ENCODE results near the gene C15orf62. TPM values are rescaled to one million over a fixed set of nuclear protein-coding genes. Genes with fewer than 3 reads are reported as not detected.

C15orf62 gene, protein sequence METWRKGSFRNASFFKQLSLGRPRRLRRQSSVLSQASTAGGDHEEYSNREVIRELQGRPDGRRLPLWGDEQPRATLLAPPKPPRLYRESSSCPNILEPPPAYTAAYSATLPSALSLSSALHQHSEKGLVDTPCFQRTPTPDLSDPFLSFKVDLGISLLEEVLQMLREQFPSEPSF
- polyA plus RNA-seq (ENCODE audit: insufficient read length in 4 of 4), result 1 to 10 TPM; 1.5 to 4.6 (median 2.0) TPM

DNA sequence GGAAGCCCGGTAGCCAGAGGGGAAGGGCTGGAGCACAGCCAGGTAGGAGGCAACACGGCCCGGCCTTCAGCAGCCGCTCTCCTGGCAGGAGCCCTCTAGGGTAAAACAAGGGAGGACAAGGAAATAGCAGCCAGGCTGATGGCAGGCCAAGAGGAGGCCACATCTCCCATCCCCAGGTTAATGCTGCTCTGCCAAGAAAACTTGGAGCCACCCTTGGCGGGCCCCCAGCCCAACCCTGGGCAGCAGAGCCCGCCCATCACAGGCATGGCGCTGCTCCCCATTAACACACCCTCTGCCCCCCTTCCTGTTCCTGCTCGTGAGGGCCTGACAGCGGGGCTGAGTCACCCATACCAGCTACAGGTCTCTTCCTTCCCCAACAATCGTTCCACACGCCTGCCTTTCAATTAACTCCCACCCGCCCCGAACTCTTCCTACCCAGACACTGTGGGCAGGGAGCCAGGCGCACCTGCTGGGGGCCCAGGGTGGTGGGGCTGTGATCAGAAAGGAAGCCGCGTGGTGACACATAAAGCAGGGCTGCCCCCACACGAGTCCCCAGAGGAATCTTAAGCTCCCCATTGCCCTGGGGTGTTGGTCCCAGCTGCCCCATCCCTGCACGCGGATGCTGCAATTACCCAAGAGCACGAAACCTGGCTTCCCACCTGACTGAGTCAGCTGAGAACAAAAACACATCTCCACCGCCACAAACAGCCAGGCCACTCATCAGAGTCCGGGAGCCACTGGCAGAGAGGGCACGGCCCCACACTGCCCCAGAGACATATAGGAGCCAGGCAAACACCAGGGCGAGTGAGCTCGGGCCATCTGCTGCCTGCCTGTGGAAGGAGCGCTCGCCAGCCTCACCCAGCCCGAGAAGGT, at the start of gene C15orf62:
C15orf62 (plus strand) TSS at position 707 of the 873 bp plus-strand sequence. CDS start 516 bp downstream, outside the sequence.
- peak in 2 of 4 donors; percentile 50 to 66 for DNase-seq (ENCODE audit: low read depth in 4 of 4, low spot score in 3 of 4)

DNA sequence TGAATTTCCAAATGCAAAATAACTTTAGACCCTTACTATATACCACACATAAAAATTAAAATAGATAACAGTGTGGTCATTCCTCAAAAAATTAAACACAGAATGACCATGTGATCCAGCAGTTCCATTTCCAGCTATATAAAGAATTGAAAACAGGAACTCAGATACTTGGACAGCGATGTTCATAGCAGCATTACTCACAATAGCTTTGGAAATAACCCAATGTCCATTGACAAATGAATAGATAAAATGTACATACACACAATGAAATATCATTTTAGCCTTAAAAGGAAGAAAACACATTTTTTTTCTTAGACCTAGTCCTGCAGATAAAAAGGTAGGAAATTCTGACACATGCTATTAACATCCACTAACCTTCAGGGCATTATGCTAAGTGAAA, 48.1 kb upstream of the C15orf62 start:
- DNase-seq (ENCODE audit: low read depth in 4 of 4, low spot score in 3 of 4), result no peak

DNA sequence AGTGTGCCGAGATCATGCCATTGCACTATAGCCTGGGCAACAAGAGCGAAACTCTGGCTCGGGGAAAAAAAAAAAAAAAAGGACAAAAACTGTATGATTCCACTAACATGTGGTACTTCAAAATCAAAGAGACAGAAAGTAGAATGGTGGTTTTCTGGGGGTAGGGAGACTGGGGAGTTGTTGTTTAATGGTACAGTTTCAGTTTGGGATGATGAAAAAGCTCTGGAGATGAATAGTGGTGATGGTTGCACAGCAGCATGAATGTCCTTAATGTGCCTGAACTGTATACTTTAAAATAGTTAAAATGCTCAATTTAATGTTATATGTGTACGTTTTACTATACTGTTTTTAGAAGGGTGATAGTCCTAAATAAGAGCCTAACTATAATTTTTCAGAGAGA, 47.4 kb upstream of the C15orf62 start:
- DNase-seq (ENCODE audit: low read depth in 4 of 4, low spot score in 3 of 4), result no peak

DNA sequence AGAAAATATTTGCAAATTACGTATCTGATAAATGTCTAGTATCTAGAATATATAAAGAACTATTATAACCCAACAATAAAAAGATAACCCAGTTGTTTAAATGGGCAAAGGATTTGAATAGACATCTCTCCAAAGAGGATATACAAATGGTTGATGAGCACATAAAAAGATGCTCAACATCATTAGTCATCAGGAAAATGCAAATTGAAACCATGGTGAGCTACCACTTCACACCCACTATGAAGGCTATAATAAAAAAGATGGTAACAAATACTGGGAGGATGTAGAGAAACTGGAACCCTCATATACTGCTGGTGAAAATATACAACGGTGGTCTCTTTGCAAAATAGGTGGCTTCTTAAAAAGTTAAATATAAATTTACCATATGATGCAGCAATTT, 46.8 kb upstream of the C15orf62 start:
- DNase-seq (ENCODE audit: low read depth in 4 of 4, low spot score in 3 of 4), result no peak

DNA sequence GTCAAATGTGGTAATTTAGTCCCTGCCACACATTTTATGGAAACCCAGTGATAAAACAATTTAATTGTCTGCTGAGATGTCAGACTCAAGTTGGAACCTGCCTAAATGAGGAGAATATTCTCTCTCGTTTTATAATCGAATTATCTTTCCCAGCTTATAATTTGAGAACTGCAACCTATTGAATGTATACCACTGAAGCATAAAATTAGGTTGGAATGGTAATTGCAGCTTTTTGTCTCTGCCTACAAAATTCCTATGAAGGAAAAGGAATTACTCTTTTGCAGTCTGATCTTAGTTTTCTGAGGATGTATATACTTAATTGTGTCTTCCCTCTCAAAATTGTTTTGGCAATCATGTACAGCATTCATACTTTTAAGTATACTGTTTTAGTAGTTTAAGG, 45.9 kb upstream of the C15orf62 start:
- DNase-seq (ENCODE audit: low read depth in 4 of 4, low spot score in 3 of 4), result no peak

DNA sequence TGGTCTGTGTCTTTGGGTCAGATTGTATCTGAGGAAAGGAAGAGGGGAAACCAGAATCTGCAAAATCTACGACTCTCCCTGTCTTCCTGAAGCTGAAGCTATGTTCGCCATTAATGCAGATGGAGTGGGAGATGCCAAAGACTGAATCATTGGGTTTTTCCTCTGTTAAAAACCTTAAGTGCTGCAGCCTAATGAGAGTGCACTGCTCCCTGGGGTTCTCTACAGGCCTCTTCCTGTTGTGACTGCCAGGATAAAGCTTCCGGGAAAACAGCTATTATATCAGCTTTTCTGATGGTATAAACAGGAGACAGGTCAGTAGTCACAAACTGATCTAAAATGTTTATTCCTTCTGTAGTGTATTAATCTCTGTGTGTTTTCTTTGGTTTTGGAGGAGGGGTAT, 38.7 kb upstream of the C15orf62 start:
- DNase-seq (ENCODE audit: low read depth in 4 of 4, low spot score in 3 of 4), result no peak

DNA sequence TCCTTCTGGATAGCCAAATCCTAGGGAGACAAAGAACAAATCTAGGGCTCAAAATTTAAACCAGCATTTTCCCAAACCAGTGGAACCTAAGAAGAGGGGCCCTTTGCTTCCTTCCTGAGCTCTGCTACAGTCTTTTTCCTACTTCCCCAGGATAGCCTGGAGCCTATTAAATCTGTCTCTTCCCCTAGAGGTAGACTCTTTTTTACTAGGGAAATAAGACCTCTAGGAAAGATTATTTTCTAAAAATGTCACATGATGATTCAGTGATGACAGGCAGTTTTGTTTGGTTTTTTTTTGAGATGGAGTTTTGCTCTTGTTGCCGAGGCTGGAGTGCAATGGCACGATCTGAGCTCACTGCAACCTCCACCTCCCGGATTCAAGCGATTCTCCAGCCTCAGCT, 33.2 kb upstream of the C15orf62 start:
- no peak for DNase-seq (ENCODE audit: low read depth in 4 of 4, low spot score in 3 of 4)

DNA sequence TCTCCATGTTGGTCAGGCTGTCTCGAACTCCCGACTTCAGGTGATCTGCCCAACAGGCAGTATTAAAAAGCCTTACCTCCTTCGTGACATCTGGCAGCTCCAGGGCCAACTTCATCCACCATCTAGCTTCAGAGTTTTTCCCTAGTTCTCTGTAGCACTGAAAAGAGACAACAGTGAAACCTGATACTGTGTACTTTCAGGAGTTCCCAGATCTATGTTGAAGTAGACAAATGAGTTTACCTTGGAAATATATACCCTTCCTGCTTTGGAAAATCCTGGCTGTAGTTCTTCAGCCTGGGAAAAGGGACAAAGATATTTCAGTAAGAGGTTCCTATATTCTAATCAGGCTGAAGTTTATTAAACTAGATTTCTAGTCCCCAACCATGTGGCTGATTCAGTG, 32.7 kb upstream of the C15orf62 start:
- DNase-seq (ENCODE audit: low read depth in 4 of 4, low spot score in 3 of 4), result no peak

DNA sequence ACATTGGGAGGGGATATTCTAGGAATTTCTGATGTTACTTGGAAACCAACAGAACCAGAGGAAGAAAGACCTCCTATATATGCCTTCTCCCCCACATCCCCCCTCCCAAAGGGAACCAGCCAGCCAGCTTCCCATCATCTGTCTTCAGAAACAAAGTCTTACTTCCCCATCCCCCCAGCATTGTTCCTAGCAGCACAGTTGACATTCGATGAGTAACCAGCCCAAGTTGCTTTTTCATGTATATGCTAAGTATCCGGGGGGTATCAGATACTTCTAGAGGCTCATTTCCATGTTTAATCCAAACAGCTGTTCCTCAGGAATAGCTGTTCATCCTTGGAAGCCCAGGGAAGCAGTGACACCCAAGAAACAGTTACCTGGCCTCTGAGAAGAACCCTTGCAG, 30.7 kb upstream of the C15orf62 start:
- DNase-seq (ENCODE audit: low read depth in 4 of 4, low spot score in 3 of 4), result no peak

DNA sequence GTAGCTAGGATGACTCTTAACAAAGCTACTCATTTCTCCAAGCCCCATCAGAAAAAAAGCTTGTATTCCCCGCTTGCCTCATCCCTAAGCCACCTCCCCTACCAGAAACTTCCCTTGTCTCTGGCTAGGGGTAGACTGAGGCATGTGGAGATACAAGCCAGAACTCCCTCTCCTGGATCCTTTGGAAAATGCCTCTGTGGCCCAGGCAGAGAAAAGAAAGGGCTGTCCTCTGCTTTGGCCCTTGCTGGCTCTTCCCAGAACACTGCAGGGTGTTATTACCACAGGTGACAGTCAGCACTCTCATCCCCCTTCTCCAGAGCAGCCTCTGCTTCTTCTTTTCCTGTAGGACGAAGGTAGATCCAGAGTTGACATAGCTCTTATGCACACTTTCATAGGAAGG, 29.9 kb upstream of the C15orf62 start:
- DNase-seq (ENCODE audit: low read depth in 4 of 4, low spot score in 3 of 4), result no peak

DNA sequence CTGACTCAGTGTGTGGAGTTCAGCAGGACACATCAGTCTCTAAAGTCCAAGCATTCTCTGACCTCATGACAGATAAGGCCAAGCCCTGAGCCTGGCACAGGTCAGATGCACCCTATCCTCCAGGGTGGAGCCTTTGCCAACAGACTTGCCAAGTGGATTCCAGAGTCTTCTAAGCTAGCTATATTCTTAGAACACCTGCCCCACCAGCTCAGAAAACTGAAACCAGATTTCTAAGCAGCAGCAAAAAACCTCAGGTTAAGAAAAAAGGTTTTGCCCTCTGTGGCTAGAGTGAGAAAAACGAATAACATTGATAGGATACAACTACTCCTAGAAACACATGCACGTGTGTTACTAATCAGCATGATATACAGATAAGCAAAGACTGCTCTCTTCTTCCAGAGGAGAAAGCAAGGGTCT, 26.3 kb upstream of the C15orf62 start:
- no peak for DNase-seq (ENCODE audit: low read depth in 4 of 4, low spot score in 3 of 4)

DNA sequence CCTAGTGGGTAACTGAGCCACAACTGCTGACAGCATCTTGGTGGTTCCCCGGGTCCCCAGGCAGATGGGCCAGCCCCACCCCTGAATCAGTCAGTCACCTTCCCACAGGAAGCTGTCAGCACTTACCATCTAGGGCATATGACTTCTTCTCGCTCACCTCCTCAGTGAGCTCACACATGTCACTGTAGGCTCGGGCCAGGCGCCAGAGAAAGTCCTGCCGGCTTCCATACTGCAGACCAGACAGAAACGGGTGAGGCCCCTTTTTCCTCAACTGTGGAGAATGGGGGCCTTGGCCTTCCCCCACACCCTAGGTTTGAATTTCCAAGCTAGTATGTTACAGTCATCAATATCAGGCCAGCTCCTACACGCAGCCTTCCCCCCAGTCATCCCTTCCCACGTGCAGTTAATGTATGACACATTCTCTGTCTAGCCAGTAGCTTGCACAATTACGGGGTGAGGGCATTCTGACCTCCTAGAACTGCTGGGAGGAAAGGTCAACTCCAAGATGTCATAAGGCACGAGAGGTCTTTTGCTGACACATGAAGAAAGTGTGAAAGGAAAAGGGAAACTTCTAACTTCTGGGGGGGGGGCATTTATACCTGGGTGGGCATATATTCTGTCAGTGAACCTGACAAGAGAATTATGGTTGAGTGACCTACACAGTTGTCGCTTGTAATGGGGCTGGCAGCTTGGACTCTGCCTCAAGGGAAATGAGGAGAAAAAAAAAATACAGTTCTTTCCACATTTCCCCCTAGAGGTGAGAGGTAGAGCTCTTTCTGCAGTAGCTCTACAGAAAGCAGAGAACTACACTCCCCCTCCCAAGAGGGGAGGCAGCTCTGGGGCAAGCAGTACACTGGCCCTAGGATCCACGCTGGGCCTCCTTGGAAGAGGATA, 25.6 kb upstream of the C15orf62 start:
- no peak for DNase-seq (ENCODE audit: low read depth in 4 of 4, low spot score in 3 of 4)

DNA sequence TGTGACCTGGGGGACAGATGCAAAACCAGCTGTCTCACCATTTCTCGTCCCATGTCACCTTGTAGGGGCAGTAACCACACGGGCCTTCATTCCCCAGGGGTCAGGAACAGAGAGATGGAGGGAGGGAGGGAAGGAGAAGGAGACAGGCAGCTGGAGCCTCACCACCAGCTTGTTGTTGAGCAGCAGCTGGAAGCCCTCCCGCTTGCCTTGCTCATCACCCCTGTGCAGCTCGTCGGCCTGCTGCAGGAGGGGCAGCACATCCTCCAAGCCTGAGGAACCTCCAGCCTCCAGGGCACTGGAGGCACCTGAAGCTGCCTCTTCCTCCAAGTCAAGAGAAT, 25.0 kb upstream of the C15orf62 start:
- DNase-seq (ENCODE audit: low read depth in 4 of 4, low spot score in 3 of 4), result no peak

DNA sequence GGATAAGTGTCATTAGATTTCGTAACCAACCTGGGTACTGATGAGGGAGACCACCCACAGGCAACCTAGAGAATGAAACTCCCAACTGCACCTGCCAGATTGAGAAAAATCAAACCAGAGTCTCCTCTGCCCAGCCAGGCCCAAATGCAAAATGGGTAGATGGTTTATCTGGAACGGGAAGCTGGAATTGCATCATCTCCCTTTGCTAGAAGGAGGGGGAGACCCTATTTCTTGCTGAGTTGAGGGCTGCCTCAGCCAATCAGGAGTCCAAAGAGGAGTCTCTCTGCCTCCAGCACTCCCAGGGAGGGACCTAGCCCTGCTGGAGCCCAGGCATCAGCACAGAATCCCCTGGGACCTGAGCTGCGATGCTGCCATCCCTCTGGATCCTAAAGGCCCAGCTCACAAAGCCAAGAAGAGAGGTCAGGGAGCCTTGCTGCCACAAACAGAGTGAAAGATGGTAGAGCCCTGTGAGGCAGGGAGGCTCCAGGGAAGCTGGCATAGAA, 22.8 kb upstream of the C15orf62 start:
- DNase-seq (ENCODE audit: low read depth in 4 of 4, low spot score in 3 of 4), result no peak

DNA sequence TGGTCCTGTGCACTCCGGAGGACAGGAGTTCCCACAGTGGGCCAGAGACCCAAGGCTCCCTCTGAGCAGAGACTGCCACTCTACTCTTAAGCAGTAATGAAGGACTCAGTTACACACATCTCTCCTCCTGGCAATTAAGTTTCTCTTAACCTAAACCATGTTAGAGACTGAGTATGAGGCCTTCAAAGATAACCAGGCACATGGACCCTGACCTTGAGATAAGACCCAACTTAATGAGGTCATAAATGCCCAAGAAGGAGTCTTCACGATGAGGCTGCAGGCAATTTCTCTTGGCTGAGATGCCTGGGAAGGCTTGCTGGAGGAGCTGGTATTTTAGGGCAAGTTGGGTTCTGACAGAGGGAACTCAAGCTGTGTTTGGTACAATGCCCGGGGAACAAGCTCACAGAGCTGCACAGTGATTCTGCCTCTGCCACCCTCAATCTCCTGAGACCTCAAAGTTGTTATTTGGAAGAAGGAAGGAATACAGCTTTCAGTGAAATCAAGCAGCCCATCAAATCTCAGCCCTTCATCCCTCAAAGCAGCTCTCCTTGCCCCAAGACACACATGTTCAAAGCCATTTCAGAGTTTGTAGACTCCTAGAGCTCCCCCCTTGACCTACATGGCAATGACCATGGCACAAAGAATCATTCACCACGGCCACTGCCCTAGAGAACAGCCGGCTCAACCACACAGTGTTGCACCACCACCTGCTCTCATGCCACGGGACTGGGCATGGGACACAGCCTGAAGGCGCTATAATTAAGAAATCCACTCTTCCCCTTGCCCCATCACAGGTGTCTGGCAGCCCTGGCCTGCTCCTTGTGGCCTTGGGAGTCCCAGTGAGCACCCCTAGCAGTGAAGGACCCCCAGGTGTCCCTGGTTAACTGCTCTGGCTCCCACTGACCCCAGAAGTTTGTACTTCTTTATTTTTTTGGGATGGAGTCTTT, 21.8 kb upstream of the C15orf62 start:
- no peak for DNase-seq (ENCODE audit: low read depth in 4 of 4, low spot score in 3 of 4)

DNA sequence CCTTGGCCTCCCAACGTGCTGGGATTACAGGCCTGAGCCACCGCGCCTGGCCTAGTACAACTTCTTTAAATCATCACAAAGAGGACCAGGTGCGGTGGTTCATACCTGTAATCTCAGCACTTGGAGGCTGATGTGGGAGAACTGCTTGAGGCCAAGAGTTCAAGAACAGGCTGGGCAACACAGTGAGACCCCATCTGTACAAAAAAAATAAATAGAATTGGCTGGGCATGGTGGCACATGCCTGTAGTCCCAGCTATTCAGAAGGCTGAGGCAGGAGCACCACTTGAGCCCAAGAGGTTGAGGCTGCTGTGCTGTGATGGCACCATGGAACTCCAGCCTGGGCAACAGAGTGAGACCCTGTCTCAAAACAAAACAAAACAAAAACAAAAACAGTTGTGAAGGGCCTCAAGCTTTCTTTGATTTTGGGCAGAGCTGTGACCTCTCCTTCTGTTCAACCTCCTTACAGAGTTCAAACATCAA, 20.6 kb upstream of the C15orf62 start:
- DNase-seq (ENCODE audit: low read depth in 4 of 4, low spot score in 3 of 4), result no peak

DNA sequence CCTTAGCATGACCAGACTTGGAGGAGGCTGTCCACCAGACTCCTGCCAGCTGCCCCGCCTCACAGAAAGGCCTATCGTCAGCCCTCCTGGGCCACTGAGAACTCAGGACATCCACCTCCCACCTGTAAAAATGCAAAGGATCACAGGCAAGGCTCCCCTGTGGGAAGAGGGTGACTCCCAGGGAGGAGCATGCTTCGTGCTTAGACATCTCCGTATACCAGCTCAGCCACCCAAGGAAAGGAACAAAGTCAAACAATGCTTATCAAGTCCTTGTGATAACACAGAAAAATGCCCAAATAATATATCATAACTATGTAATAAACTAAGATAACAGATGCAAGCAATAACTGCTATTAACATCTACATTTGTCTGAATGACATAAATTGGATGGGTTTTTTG, 18.9 kb upstream of the C15orf62 start:
- no peak for DNase-seq (ENCODE audit: low read depth in 4 of 4, low spot score in 3 of 4)

DNA sequence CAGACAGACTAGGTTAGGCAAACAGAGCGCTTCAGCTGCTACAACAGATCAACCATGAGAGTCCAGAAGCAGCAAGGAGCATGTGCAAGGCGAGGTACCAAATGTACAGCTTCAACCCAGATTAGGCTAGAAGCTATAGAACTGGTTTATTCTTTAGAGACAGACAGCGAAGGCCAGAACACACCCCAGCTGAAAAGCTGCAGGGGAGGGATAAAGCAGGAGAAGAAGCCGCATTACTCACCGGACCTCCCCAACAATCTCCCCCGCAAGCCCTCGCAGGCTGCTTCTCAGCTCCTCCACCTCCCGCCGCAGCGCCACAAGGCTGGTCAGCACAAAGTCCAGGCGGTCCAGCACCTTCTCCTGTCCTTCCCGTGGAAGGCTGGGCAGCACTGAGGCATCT, 18.0 kb upstream of the C15orf62 start:
- no peak for DNase-seq (ENCODE audit: low read depth in 4 of 4, low spot score in 3 of 4)

DNA sequence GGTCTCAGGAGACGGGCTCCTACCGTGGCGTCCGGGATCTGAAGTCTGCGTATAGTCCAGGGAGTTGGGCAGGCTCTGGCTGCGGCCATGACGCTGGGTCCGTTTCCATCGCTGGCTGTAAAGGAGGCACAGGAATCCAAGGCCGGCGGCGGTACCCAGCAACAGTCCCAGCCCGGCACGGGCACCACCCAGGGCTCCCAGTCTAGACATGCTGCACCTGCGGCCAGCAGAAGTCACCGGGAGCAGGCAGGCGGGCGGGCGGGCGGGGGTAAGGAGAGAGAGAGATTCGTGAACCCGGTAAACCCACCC, 15.3 kb upstream of the C15orf62 start:
- no peak for DNase-seq (ENCODE audit: low read depth in 4 of 4, low spot score in 3 of 4)
